SH-SY5Y (cell line): ENCODE results near the gene KCNN1.

Source experiments
- GATA2 ChIP-seq: IDR thresholded peaks from 2 replicates; pipeline ENCODE4 v1.6.1; 2011; ENCODE audit warnings: mild to moderate bottlenecking, low read depth, low read length
- GATA3 ChIP-seq: IDR thresholded peaks from 2 replicates; pipeline ENCODE4 v1.6.1; 2011; ENCODE audit warnings: low read depth, mild to moderate bottlenecking, low read length, moderate library complexity

DNA sequence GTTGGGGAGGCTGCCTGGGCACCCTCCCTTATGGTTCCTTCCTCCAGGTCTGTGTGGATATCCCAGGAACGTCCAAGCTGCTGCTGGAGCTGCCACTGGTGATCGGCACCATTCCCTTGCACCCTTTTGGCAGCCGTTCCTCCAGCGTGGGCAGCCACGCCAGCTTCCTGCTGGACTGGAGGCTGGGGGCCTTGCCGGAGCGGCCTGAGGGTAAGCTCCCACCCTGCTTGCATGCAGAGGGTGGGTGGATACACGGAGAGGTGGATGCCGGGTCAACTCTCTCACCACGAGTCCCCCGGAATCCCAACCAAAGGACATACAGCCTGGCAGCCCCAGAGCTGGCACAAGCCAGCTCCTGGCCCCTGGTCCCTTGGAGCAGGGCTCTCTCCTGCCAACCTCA is 43.2 kb downstream of the KCNN1 start:
- TF ChIP-seq GATA3: no peak
- no peak for TF ChIP-seq GATA2
